Body of pancreas (tissue), 4 donors: ENCODE data around the gene ARHGAP26.

Experiments used
- POLR2A ChIP-seq, 3 donors: fragments of 450-650 bp; IDR thresholded peaks; one replicate each; pipeline ENCODE4 v1.6.1; 2016; ENCODE audit warnings: antibody characterized with exemption in 3 of 3, mild to moderate bottlenecking in 2 of 3
- TF ChIP-seq, protein P1 (sequence below), 7 experiments: fragments of 450-650 bp in 4 of 7; fragments of 200-600 bp in 3 of 7; sonication (generic) in 3 of 7; IDR thresholded peaks; one replicate each; pipeline ENCODE4 v1.5.1; 2016 to 2019; ENCODE audit warnings: antibody characterized with exemption in 7 of 7

DNA sequence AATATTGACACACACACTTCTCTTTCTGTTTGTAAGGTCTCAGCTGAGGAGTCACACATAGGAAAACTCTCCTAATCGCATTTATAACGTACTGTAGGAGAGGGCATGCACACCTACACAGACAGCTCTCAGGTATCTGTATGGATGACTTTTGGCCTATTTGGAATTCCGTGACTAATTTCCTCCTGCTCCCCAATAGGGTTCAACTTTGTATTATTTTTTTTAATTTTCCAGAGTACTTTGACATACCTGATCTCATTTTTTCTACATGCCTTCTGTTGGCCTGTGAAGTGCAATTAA is 195.9 kb downstream of the ARHGAP26 start:
- TF ChIP-seq, protein P1, sequence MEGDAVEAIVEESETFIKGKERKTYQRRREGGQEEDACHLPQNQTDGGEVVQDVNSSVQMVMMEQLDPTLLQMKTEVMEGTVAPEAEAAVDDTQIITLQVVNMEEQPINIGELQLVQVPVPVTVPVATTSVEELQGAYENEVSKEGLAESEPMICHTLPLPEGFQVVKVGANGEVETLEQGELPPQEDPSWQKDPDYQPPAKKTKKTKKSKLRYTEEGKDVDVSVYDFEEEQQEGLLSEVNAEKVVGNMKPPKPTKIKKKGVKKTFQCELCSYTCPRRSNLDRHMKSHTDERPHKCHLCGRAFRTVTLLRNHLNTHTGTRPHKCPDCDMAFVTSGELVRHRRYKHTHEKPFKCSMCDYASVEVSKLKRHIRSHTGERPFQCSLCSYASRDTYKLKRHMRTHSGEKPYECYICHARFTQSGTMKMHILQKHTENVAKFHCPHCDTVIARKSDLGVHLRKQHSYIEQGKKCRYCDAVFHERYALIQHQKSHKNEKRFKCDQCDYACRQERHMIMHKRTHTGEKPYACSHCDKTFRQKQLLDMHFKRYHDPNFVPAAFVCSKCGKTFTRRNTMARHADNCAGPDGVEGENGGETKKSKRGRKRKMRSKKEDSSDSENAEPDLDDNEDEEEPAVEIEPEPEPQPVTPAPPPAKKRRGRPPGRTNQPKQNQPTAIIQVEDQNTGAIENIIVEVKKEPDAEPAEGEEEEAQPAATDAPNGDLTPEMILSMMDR (IDR thresholded peaks at IDR 0.05) = no peak
- no peak for TF ChIP-seq POLR2A (IDR thresholded peaks at IDR 0.05)
